OCI-LY1 (cell line): ENCODE data around the gene SLC17A2.

Experiments used
- CTCF ChIP-seq: fragments of 200-600 bp; sonication (generic), shearing (Covaris generic); IDR thresholded peaks from 2 replicates; pipeline ENCODE4 v1.5.1; 2017; ENCODE audit warnings: mild to moderate bottlenecking, antibody characterized with exemption, low read length, moderate library complexity, mixed read lengths
- EZH2 ChIP-seq: fragments of 200-600 bp; sonication (generic), shearing (Covaris generic); IDR thresholded peaks from 2 replicates; pipeline ENCODE4 v1.8.0; 2017; ENCODE audit warnings: borderline replicate concordance, mixed run types, mild to moderate bottlenecking, antibody characterized with exemption, low read length, moderate library complexity, mixed read lengths

GRCh38 chr6:25949695-25950094 lies 19.2 kb upstream of the SLC17A2 start:
- no peak for TF ChIP-seq CTCF
- TF ChIP-seq EZH2 = no peak
